ENCODE results near the gene PKP3. TPM values are rescaled to one million over a fixed set of nuclear protein-coding genes. Genes with fewer than 3 reads are reported as not detected.
"Not testable (repeated sequence)": the region's sequence is repeated elsewhere in the genome, so short reads cannot be mapped to it uniquely, and the experiment has no call there.

PKP3 gene
- total and polyA plus RNA-seq, 2 donors from 2014 or later, result 1.9 to 3.6 TPM

GRCh38 chr11:360326-361280, 33.4 kb upstream of the PKP3 start:
- H3K36me3 ChIP-seq (ENCODE audit: control insufficient read depth in 2 of 3, insufficient read depth in 3 of 3, low read length in 3 of 3), result peaks cover 0 to 15% (median 0%) of the 10 kb centered on the region in 3 donors
- no peak overlapping the region for H3K4me3 ChIP-seq (ENCODE audit: low read length in 3 of 3)
- intact Hi-C loops (cut with DNase I), result no loop called here
- H3K9me3 ChIP-seq (ENCODE audit: control insufficient read depth in 2 of 3, insufficient read depth in 1 of 3, low read length in 3 of 3), result peaks cover 0 to 13% (median 0%) of the 10 kb centered on the region in 3 donors
- no peak overlapping the region for H3K27ac ChIP-seq (ENCODE audit: low read depth in 2 of 2, low read length in 2 of 2)
- FAIRE-seq, result no peak
- no peaks in the 10 kb centered on the region for H3K27me3 ChIP-seq (ENCODE audit: control insufficient read depth, insufficient read depth, low read length)
- TF ChIP-seq CTCF (IDR thresholded peaks at IDR 0.05; ENCODE audit: borderline replicate concordance, extremely low read depth, insufficient read depth), result no peak
- DNase-seq, result peak in 2 of 5 donors; percentile 53 to 80
- peaks cover under 1 to 3% (median 2%) of the 10 kb centered on the region in 3 donors for H3K4me1 ChIP-seq (ENCODE audit: control insufficient read depth in 2 of 3, insufficient read depth in 2 of 3, low read depth in 1 of 3, low read length in 3 of 3)
- no peak overlapping the region for H3K9ac ChIP-seq (ENCODE audit: low read length in 3 of 3)

GRCh38 chr11:362642-363442, 31.2 kb upstream of the PKP3 start:
- no peaks in the 10 kb centered on the region for H3K27me3 ChIP-seq (ENCODE audit: control insufficient read depth, insufficient read depth, low read length)
- H3K36me3 ChIP-seq (ENCODE audit: control insufficient read depth in 2 of 3, insufficient read depth in 3 of 3, low read length in 3 of 3), result peaks cover 0 to under 1% (median 0%) of the 10 kb centered on the region in 3 donors
- H3K4me3 ChIP-seq (ENCODE audit: low read length in 3 of 3), result no peak overlapping the region
- peaks cover 0 to under 1% (median 0%) of the 10 kb centered on the region in 3 donors for H3K9me3 ChIP-seq (ENCODE audit: control insufficient read depth in 2 of 3, insufficient read depth in 1 of 3, low read length in 3 of 3)
- H3K9ac ChIP-seq (ENCODE audit: low read length in 3 of 3), result no peak overlapping the region
- FAIRE-seq (no peak), DNase-seq (no peak)
- no peak for TF ChIP-seq CTCF (IDR thresholded peaks at IDR 0.05; ENCODE audit: borderline replicate concordance, extremely low read depth, insufficient read depth)
- no peaks in the 10 kb centered on the region for H3K4me1 ChIP-seq (ENCODE audit: control insufficient read depth in 2 of 3, insufficient read depth in 2 of 3, low read depth in 1 of 3, low read length in 3 of 3)
- intact Hi-C loops (cut with DNase I), result no loop called here
- no peak overlapping the region for H3K27ac ChIP-seq (ENCODE audit: low read depth in 2 of 2, low read length in 2 of 2)

GRCh38 chr11:363443-363805, 30.6 kb upstream of the PKP3 start:
- H3K4me1 ChIP-seq (ENCODE audit: control insufficient read depth in 2 of 3, insufficient read depth in 2 of 3, low read depth in 1 of 3, low read length in 3 of 3); H3K36me3 ChIP-seq (ENCODE audit: control insufficient read depth in 2 of 3, insufficient read depth in 3 of 3, low read length in 3 of 3); H3K9ac ChIP-seq (ENCODE audit: low read length in 3 of 3); FAIRE-seq; H3K27ac ChIP-seq (ENCODE audit: low read depth in 2 of 2, low read length in 2 of 2); H3K27me3 ChIP-seq (ENCODE audit: control insufficient read depth, insufficient read depth, low read length); H3K9me3 ChIP-seq (ENCODE audit: control insufficient read depth in 2 of 3, insufficient read depth in 1 of 3, low read length in 3 of 3); H3K4me3 ChIP-seq (ENCODE audit: low read length in 3 of 3); DNase-seq; intact Hi-C loops (cut with DNase I): not testable (repeated sequence)
